Measurements from ENCODE around the gene EML1. TPM values are rescaled to one million over a fixed set of nuclear protein-coding genes. Genes with fewer than 3 reads are reported as not detected.

The EML1 gene
- total RNA-seq, 3 donors from 2014 or later (not counting 1 experiment from before 2014, with no cell fraction given) = not detected

DNA sequence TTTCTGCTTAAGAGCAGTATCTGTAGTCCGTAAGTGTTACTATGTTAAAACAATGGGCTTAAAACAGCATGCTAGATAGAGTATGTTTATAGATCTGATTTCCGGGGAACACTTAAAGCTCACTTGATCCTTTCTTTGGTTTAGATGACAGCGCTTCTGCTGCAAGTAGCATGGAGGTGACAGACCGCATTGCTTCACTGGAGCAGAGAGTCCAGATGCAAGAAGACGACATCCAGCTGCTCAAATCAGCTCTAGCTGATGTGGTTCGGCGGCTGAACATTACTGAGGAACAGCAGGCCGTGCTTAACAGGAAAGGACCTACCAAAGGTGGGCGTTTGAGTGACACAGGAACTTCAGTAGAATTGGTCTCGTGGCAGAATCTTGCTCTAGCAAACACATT lies 57.5 kb downstream of the EML1 start:
- H3K9me3 Mint-ChIP-seq = peaks cover 3 to 9% of the 10 kb centered on the region in 2 donors
- no peaks in the 10 kb centered on the region for H3K4me1 Mint-ChIP-seq
- no peak overlapping the region for H3K4me3 Mint-ChIP-seq
- no peak overlapping the region for H3K4me3 ChIP-seq (ENCODE audit: low read length)
- DNase-seq = no peak
- no peak overlapping the region for H3K27ac Mint-ChIP-seq
- H3K36me3 ChIP-seq (ENCODE audit: control insufficient read depth, insufficient read depth, low read length) = no peaks in the 10 kb centered on the region
- no peaks in the 10 kb centered on the region for H3K4me1 ChIP-seq (ENCODE audit: control insufficient read depth, insufficient read depth, low read length)
- peaks cover 9% of the 10 kb centered on the region for H3K36me3 Mint-ChIP-seq
- peaks cover 2% of the 10 kb centered on the region for H3K27me3 ChIP-seq (ENCODE audit: control insufficient read depth, insufficient read depth, low read length)
- TF ChIP-seq, protein P1, sequence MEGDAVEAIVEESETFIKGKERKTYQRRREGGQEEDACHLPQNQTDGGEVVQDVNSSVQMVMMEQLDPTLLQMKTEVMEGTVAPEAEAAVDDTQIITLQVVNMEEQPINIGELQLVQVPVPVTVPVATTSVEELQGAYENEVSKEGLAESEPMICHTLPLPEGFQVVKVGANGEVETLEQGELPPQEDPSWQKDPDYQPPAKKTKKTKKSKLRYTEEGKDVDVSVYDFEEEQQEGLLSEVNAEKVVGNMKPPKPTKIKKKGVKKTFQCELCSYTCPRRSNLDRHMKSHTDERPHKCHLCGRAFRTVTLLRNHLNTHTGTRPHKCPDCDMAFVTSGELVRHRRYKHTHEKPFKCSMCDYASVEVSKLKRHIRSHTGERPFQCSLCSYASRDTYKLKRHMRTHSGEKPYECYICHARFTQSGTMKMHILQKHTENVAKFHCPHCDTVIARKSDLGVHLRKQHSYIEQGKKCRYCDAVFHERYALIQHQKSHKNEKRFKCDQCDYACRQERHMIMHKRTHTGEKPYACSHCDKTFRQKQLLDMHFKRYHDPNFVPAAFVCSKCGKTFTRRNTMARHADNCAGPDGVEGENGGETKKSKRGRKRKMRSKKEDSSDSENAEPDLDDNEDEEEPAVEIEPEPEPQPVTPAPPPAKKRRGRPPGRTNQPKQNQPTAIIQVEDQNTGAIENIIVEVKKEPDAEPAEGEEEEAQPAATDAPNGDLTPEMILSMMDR (IDR thresholded peaks at IDR 0.05) = no peak
- H3K27me3 Mint-ChIP-seq (ENCODE audit: low read depth in 2 of 2) = peaks cover 20 to 31% of the 10 kb centered on the region in 2 donors
- 90% methylated on average over 10 of the region's 10 CpGs for WGBS (ENCODE audit: insufficient coverage)
- intact Hi-C loops (cut with micrococcal nuclease) = no loop called here
- H3K27ac ChIP-seq (ENCODE audit: low read length) = no peak overlapping the region
- ATAC-seq = no peak
- peaks cover 3% of the 10 kb centered on the region for H3K9me3 ChIP-seq (ENCODE audit: control insufficient read depth, insufficient read depth, low read length)

DNA sequence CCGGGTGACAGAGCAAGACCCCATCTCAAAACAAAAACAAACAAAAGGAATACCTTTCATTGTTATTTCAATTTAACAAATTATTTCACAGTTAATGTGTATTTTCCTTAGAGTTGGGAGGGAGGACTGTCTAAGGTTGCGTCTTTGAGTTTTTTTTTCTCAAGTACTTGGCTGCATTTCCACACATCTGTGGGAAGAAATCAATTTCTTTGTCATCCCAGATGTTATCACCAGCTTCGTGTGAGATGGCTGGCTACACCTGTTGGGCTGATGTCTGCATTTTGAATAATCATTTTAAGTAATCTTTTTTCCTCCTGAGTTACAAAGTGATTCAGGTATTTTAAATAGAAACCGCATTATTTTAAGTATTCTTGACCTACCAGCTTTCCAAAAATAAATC lies 59.4 kb downstream of the EML1 start:
- intact Hi-C loops (cut with micrococcal nuclease) = no loop called here
- Histone ChIP-seq H3K36me3 (ENCODE audit: control insufficient read depth, insufficient read depth, low read length) (no peaks in the 10 kb centered on the region), H3K27me3 (ENCODE audit: control insufficient read depth, insufficient read depth, low read length) (peaks cover 2% of the 10 kb centered on the region), H3K4me1 (ENCODE audit: control insufficient read depth, insufficient read depth, low read length) (no peaks in the 10 kb centered on the region), H3K9me3 (ENCODE audit: control insufficient read depth, insufficient read depth, low read length) (no peaks in the 10 kb centered on the region), H3K4me3 (ENCODE audit: low read length) (no peak overlapping the region), H3K27ac (ENCODE audit: low read length) (no peak overlapping the region)
- Mint-ChIP-seq H3K27me3 (ENCODE audit: low read depth in 2 of 2) (peaks cover 20 to 30% of the 10 kb centered on the region in 2 donors), H3K27ac (no peak overlapping the region), H3K9me3 (peaks cover 0 to 4% of the 10 kb centered on the region in 2 donors), H3K4me1 (no peaks in the 10 kb centered on the region), H3K4me3 (no peak overlapping the region), H3K36me3 (peaks cover under 1% of the 10 kb centered on the region)
- no peak for ATAC-seq
- TF ChIP-seq, protein P1 (IDR thresholded peaks at IDR 0.05) = no peak
- no peak for DNase-seq
- WGBS (ENCODE audit: insufficient coverage) = 8% methylated on average over 2 of the region's 4 CpGs

DNA sequence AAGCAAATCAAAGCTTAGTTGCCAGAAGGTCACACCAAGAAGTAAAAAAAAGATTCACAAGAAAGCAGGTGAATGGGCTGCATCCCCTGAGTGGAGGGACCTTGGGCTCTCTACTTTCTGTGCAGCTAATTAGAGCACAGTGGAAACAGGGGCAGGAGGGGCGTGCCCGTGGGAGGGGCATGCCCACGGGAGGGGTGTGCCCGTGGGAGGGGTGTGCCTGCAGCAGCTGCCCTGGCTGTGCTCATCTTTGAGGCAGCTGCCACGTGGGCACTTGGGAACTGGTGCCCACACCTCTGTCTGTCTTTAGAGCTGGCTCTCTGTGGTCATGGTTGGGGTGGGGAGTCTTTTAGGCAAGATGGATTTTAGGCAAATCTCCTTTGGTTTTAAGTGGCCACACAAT lies 60.0 kb downstream of the EML1 start:
- no peak overlapping the region for H3K27ac Mint-ChIP-seq
- no peaks in the 10 kb centered on the region for H3K4me1 Mint-ChIP-seq
- Histone ChIP-seq H3K9me3 (ENCODE audit: control insufficient read depth, insufficient read depth, low read length) (no peaks in the 10 kb centered on the region), H3K27me3 (ENCODE audit: control insufficient read depth, insufficient read depth, low read length) (peaks cover 2% of the 10 kb centered on the region), H3K4me3 (ENCODE audit: low read length) (no peak overlapping the region), H3K36me3 (ENCODE audit: control insufficient read depth, insufficient read depth, low read length) (no peaks in the 10 kb centered on the region), H3K27ac (ENCODE audit: low read length) (no peak overlapping the region), H3K4me1 (ENCODE audit: control insufficient read depth, insufficient read depth, low read length) (no peaks in the 10 kb centered on the region)
- TF ChIP-seq, protein P1 (IDR thresholded peaks at IDR 0.05) = no peak
- intact Hi-C loops (cut with micrococcal nuclease) = no loop called here
- H3K36me3 Mint-ChIP-seq = no peaks in the 10 kb centered on the region
- ATAC-seq = no peak
- no peak for DNase-seq
- 38% methylated on average over 5 of the region's 5 CpGs for WGBS (ENCODE audit: insufficient coverage)
- H3K4me3 Mint-ChIP-seq = no peak overlapping the region
- no peaks in the 10 kb centered on the region for H3K9me3 Mint-ChIP-seq
- H3K27me3 Mint-ChIP-seq (ENCODE audit: low read depth in 2 of 2) = peaks cover 16 to 30% of the 10 kb centered on the region in 2 donors

DNA sequence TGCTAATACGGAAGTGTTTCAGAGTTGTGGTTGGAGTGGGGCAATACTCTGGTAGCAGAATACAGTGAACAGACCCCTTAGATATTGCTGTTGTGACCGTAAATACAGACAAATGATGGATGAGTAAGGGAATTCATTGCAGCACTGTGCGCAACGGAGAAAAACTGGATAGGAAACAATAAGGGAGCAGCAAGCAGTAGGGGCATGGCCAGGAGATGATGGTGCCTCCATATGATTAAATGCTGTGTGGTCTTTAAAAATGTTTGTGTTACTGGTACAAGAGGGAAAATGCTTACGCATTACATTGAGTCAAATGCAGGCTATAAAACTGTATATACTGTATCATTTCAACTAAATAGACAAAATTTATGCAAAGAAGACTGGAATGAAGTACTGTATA lies 61.6 kb downstream of the EML1 start:
- H3K36me3 ChIP-seq (ENCODE audit: control insufficient read depth, insufficient read depth, low read length) = no peaks in the 10 kb centered on the region
- H3K27me3 Mint-ChIP-seq (ENCODE audit: low read depth in 2 of 2) = peaks cover 17 to 33% of the 10 kb centered on the region in 2 donors
- TF ChIP-seq, protein P1 (IDR thresholded peaks at IDR 0.05) = no peak
- 88% methylated on average over 4 of the region's 5 CpGs for WGBS (ENCODE audit: insufficient coverage)
- H3K4me3 ChIP-seq (ENCODE audit: low read length) = no peak overlapping the region
- H3K27me3 ChIP-seq (ENCODE audit: control insufficient read depth, insufficient read depth, low read length) = peaks cover 2% of the 10 kb centered on the region
- H3K9me3 Mint-ChIP-seq = no peaks in the 10 kb centered on the region
- no peaks in the 10 kb centered on the region for H3K4me1 ChIP-seq (ENCODE audit: control insufficient read depth, insufficient read depth, low read length)
- ATAC-seq = no peak
- H3K4me1 Mint-ChIP-seq = no peaks in the 10 kb centered on the region
- no peak for DNase-seq
- H3K4me3 Mint-ChIP-seq = no peak overlapping the region
- H3K9me3 ChIP-seq (ENCODE audit: control insufficient read depth, insufficient read depth, low read length) = no peaks in the 10 kb centered on the region
- intact Hi-C loops (cut with micrococcal nuclease) = no loop called here
- no peaks in the 10 kb centered on the region for H3K36me3 Mint-ChIP-seq
- no peak overlapping the region for H3K27ac Mint-ChIP-seq
- H3K27ac ChIP-seq (ENCODE audit: low read length) = no peak overlapping the region

Measured in natural killer cell (primary cell).